ENCODE data around the gene CUL1.

The CUL1 gene

GRCh38 chr7:148721390-148721789 is 22.7 kb downstream of the CUL1 start:
- DNase-seq = no peak

- no peak for DNase-seq
Observed at GRCh38 chr7:148722340-148723165, 23.9 kb downstream of the CUL1 start.

- DNase-seq = no peak
Observed at GRCh38 chr7:148723166-148723559, 24.5 kb downstream of the CUL1 start.

GRCh38 chr7:148723846-148724245 is 25.1 kb downstream of the CUL1 start:
- DNase-seq = no peak

GRCh38 chr7:148726385-148726784 is 27.7 kb downstream of the CUL1 start:
- no peak for DNase-seq

GRCh38 chr7:148727501-148728278 is 29.0 kb downstream of the CUL1 start:
- DNase-seq = no peak

- no peak for DNase-seq
Observed at GRCh38 chr7:148729984-148730733, 31.5 kb downstream of the CUL1 start.

- no peak for DNase-seq
Observed at GRCh38 chr7:148732862-148733261, 34.2 kb downstream of the CUL1 start.

- no peak for DNase-seq
Observed at GRCh38 chr7:148733496-148733895, 34.8 kb downstream of the CUL1 start.

GRCh38 chr7:148735141-148735540 is 36.4 kb downstream of the CUL1 start:
- no peak for DNase-seq

- DNase-seq = no peak
Observed at GRCh38 chr7:148735967-148736366, 37.3 kb downstream of the CUL1 start.

GRCh38 chr7:148738737-148739535 is 40.2 kb downstream of the CUL1 start:
- no peak for DNase-seq

GRCh38 chr7:148746135-148746534 is 47.4 kb downstream of the CUL1 start:
- no peak for DNase-seq

GRCh38 chr7:148747274-148747673 is 48.6 kb downstream of the CUL1 start:
- no peak for DNase-seq

GRCh38 chr7:148750442-148751355 is 52.0 kb downstream of the CUL1 start:
- no peak for DNase-seq

- no peak for DNase-seq
Observed at GRCh38 chr7:148753224-148753623, 54.5 kb downstream of the CUL1 start.

- no peak for DNase-seq
Observed at GRCh38 chr7:148754912-148755311, 56.2 kb downstream of the CUL1 start.

GRCh38 chr7:148761499-148762278 is 63.0 kb downstream of the CUL1 start:
- DNase-seq = no peak

GRCh38 chr7:148763622-148764021 is 64.9 kb downstream of the CUL1 start:
- no peak for DNase-seq

GRCh38 chr7:148770004-148770403 is 71.3 kb downstream of the CUL1 start:
- DNase-seq = no peak
